Measurements from ENCODE around the gene PDE4D.

- TF ChIP-seq CTCF (IDR thresholded peaks at IDR 0.05) = no peak
- no peak for TF ChIP-seq REST (IDR thresholded peaks at IDR 0.05; ENCODE audit: insufficient read depth in 1 of 2, low read depth in 2 of 2, low read length in 1 of 2)
- no peak for TF ChIP-seq POLR2AphosphoS5 (IDR thresholded peaks at IDR 0.05; ENCODE audit: low read depth, low read length)
- TF ChIP-seq TCF7L2 (IDR thresholded peaks at IDR 0.05; ENCODE audit: low read depth, low read length) = no peak
- TF ChIP-seq SIN3A (IDR thresholded peaks at IDR 0.05; ENCODE audit: borderline replicate concordance, insufficient read depth, low read depth, low read length) = no peak
Measured at GRCh38 chr5:58934629-58935097, 958.9 kb downstream of the PDE4D start.
